RKO (cell line): ENCODE results near the gene RNPS1.
"Not testable (repeated sequence)": the region's sequence is repeated elsewhere in the genome, so short reads cannot be mapped to it uniquely, and the experiment has no call there.

Experiments used
- DNase-seq: peaks from one replicate; pipeline ENCODE4 v3.0.0-alpha.2; 2016; ENCODE audit warnings: low spot score

RNPS1 gene

GRCh38 chr16:2256531-2257140, 11.3 kb downstream of the RNPS1 start:
- DNase-seq, result no peak

- no peak for DNase-seq
Measured at GRCh38 chr16:2253293-2253692, 14.6 kb downstream of the RNPS1 start.

- DNase-seq, result peak; percentile 51
Measured at GRCh38 chr16:2252806-2253148, 15.1 kb downstream of the RNPS1 start.

GRCh38 chr16:2251296-2252111, 16.4 kb downstream of the RNPS1 start, which contains the start of gene ECI1:
Gene ECI1 (minus strand): TSS chr16:2251587. CDS start chr16:2251566, 21 bp downstream.
- DNase-seq, result peak; percentile 96

- peak; percentile 53 for DNase-seq
Measured at GRCh38 chr16:2250652-2251295, 17.2 kb downstream of the RNPS1 start.

GRCh38 chr16:2246301-2246885, 21.5 kb downstream of the RNPS1 start:
- DNase-seq, result no peak

DNA sequence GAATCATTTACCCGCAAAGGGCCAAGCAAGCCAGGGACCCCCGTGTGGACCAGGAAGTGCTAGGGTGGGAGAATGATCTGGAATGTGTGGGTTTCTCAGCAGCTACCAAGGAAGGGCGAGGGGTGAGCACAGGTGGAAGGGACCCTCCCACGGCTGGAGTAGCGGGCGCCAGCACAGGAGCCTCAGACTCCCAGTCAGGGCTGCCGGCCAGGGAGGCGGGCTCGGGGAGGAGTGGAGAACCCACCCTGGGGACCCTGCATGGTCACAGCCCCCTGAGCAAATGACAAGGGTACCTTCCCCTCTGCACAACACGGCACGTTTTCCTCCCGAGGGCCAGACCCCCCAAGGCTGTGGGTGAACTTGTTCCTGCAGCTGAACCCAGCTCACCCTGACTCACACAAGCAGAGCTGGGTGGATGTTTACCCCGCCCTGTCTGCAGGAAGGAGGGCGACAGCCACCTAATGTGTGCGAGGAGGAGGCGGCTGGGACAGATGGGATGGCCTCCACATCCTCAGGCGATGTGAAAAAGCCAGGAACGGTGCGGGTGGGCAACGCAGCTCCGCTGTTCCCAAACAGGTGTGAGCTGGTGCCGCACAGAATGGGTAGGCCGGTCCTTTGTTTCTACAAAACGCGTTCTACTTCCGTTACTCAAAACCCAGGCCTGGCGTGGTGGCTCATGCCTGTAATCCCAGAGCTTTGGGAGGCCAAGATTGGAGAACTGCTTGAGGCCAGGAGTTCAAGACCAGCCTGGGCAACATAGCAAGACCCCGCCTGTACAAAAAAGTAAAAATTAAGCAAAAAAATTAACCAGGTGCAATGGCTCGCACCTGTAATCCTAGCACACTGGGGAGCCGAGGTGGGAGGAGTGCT, 22.8 kb downstream of the RNPS1 start:
- DNase-seq, result no peak

- DNase-seq, result no peak
Measured at GRCh38 chr16:2244301-2244700, 23.6 kb downstream of the RNPS1 start.

DNA sequence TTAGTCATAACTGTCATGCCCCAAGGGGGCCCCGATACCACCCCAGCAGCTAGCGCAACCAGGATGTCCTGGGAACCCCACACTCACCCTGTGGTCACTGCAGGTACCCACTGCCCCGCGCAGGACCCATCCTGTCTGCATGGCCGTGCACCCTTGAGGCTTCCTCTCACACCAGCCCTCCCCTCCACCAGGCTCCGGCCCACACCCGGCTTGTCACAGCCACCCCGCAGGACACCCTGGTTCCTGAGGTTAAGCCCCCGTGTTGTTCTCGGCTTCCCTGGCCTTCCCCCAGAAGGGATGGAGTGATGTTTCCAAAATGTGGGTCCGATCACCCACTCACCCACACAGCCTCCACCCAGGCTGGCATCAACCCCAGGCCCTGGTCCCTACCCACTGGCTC, 24.1 kb downstream of the RNPS1 start:
- no peak for DNase-seq

- DNase-seq, result no peak
Measured at GRCh38 chr16:2243031-2243528, 24.8 kb downstream of the RNPS1 start.

GRCh38 chr16:2242598-2242997, 25.3 kb downstream of the RNPS1 start:
- DNase-seq, result no peak

DNA sequence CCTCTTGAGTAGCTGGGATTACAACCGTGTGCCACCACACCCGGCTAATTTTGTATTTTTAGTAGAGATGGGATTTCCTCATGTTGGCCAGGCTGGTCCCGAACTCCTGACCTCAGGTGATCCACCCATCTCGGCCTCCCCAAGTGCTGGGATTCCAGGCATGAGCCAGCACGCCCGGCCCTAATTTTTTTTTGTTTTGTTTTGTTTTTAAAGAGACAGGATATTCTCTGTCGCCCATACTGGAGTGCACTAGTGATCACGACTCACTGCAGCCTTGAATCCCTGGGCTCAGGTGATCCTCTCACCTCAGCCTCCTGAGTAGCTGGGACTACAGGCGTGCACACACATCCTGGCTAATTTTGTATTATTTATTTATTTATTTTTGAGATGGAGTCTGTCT, 27.6 kb downstream of the RNPS1 start:
- DNase-seq, result not testable (repeated sequence)

GRCh38 chr16:2238838-2239675, 28.9 kb downstream of the RNPS1 start:
- DNase-seq, result no peak

DNA sequence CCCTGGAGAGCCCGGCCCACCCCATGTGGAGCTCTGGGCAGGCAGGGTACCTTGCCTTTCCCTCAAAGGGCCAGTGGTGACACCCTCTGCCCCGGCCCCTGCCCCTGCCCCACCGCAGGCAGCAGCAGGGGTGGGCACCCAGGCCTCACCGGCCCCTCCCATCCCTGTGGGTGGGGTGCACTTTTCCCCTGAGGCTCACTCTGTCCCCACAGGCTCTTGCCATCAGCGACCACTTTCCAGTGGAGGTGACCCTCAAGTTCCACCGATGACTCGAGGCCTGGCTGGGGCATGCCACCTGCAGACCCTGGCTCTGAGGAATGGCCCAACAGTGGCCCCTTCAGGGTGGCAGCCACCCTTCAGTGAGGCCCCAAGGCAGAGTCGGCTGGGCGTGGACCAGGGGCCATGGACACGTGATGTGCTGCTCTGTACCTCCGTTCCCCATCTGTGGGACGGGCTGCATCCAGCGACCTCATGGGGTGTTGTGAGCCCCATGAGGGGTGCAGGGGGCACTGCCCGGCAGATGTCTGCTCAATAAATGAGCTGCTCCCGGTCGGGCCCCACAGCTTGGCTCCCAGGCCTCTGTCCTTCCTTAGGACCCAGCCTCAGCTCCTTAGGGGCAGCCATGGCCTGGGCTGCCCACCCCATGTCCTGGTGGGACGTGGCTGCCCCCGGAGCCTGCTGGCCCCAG, 29.6 kb downstream of the RNPS1 start:
- no peak for DNase-seq

DNA sequence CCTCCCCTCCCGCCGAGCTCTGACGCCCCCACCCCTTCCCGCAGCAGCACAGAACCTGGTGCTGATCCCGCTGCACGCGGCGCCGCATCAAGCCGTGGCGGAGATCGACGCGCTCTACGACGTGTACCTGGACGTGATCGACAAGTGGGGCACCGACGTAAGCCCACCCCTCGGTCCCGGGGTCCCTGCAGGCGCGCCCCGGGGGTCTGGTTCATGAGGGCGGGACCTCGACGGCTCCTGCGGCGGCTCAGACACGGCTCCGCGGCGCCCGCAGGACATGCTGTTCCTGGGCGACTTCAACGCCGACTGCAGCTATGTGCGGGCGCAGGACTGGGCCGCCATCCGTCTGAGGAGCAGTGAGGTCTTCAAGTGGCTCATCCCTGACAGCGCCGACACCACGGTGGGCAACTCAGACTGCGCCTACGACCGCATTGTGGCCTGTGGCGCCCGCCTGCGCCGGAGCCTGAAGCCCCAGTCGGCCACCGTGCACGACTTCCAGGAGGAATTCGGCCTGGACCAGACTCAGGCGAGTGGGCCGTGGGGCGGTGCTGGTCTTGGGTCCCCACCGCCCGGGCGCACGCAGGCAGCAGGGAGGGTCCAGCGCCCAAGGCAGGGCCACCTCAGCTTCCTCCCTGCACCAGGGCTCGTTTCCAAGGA, 30.3 kb downstream of the RNPS1 start:
- DNase-seq, result no peak

GRCh38 chr16:2237102-2237482, 30.8 kb downstream of the RNPS1 start:
- DNase-seq, result no peak

DNA sequence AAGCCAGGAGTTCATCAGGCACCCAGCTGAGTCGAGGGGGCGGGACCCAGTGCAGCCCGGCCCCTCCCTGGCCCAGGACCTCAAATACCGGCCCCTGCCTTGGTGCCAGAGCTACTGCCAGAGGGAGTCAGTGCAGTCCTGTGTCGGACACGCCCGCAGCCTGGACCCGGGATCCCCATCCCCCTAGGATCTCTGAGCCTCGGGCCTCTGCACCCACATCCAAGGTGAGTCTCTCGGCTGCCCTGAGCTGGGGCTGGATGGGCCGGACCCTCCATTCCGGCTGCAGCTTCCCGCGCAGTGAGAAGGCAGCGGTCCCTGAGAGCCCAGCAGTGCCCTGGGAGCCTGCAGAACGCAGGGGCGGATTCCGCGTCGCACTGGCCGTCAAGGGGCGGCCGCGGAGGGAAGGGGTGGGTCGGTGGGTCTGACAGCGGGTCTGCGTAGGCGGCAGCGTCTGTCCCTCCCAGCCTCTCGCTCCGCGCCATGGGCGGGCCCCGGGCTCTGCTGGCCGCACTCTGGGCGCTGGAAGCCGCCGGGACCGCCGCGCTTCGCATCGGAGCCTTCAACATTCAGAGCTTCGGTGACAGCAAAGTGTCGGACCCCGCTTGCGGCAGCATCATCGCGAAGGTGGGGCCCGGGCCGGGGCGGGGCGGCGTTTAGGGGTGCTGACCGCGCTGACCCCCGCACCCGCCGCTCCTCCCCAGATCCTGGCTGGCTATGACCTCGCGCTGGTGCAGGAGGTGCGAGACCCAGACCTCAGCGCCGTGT, 31.4 kb downstream of the RNPS1 start, which contains the start of gene DNASE1L2:
Gene DNASE1L2, plus strand, starts transcription at position 108 of the 765 bp plus-strand sequence. Its CDS starts 373 bp downstream, at position 481.
- DNase-seq, result no peak

GRCh38 chr16:2235695-2236336, 32.1 kb downstream of the RNPS1 start:
- no peak for DNase-seq
